T-cell (primary cell): ENCODE data around the gene ZNF571. TPM values are rescaled to one million over a fixed set of nuclear protein-coding genes. Genes with fewer than 3 reads are reported as not detected.

Source experiments
- ATAC-seq, 4 experiments: fragments of 200-7000 bp in 3 of 4; fragments of 150-1000 bp in 1 of 4; cut with Tn5 transposase; replicated peaks in 1 of 4; 1 replicate in 3 of 4; 2 replicates in 1 of 4; pipeline ENCODE4 v1.10.0; 2021; ENCODE audit warnings: moderate library complexity in 3 of 4, mild to moderate bottlenecking in 2 of 4, moderate number of reproducible peaks in 1 of 4
- CTCF ChIA-PET, 2 donors: fragments of 300-600 bp; sonication (Branson Sonifier 250); formaldehyde crosslinking; loops; one replicate each; lab custom pipeline; 2022; ENCODE audit warnings: antibody characterized with exemption in 2 of 2; lab: Charles Lee
- POLR2A ChIA-PET, 2 donors: fragments of 300-600 bp; sonication (Branson Sonifier 250); formaldehyde crosslinking; loops; one replicate each; lab custom pipeline; 2022; ENCODE audit warnings: antibody characterized with exemption in 2 of 2; lab: Charles Lee
- DNase-seq, 35 experiments: peaks; one replicate each; pipeline versions ENCODE4 v3.0.0 to v3.0.0-alpha.2; 2013 to 2023
- H3K27ac ChIP-seq: one replicate; pipeline ENCODE4 v1.5.1; 2013; ENCODE audit warnings: low read length
- H3K27me3 ChIP-seq, 2 experiments: replicated peaks in 1 of 2; 1 replicate in 1 of 2; 2 replicates in 1 of 2; pipeline versions ENCODE4 v1.6.1 to v1.7.0; 2013; ENCODE audit warnings: low read length in 1 of 2, mixed read lengths in 1 of 2; ENCODE audit not compliant: control insufficient read depth in 2 of 2, insufficient read depth in 2 of 2; ENCODE audit errors: extremely low read depth in 1 of 2
- H3K36me3 ChIP-seq, 2 donors: 1 replicate in 1 of 2; 2 replicates in 1 of 2; pipeline versions ENCODE4 v1.6.1 to v1.7.0; 2013; ENCODE audit warnings: low read length in 1 of 2; ENCODE audit not compliant: control insufficient read depth in 2 of 2, insufficient read depth in 1 of 2; ENCODE audit errors: extremely low read depth in 1 of 2
- H3K4me1 ChIP-seq, 2 experiments: 1 replicate in 1 of 2; 2 replicates in 1 of 2; pipeline versions ENCODE4 v1.6.1 to v1.7.0; 2013; ENCODE audit warnings: low read length in 2 of 2, mixed read lengths in 1 of 2; ENCODE audit not compliant: insufficient read depth in 2 of 2, control insufficient read depth in 1 of 2; ENCODE audit errors: extremely low read depth in 1 of 2
- H3K4me3 ChIP-seq, 2 donors: 1 replicate in 1 of 2; 2 replicates in 1 of 2; pipeline versions ENCODE4 v1.5.1 to v1.7.0; 2013; ENCODE audit warnings: mild to moderate bottlenecking in 2 of 2, low read length in 1 of 2, moderate library complexity in 1 of 2; ENCODE audit not compliant: control insufficient read depth in 1 of 2; ENCODE audit errors: extremely low read depth in 1 of 2
- H3K9me3 ChIP-seq: 2 replicates; pipeline ENCODE4 v1.7.0; 2013
- H3K27ac Mint-ChIP-seq, 2 donors: one replicate each; pipeline ENCODE4 v1.8.0; 2020 to 2021; ENCODE audit warnings: mild to moderate bottlenecking in 2 of 2, mixed read lengths in 2 of 2
- H3K27me3 Mint-ChIP-seq, 2 donors: one replicate each; pipeline ENCODE4 v1.8.0; 2021 to 2022; ENCODE audit warnings: mixed read lengths in 2 of 2
- H3K36me3 Mint-ChIP-seq: one replicate; pipeline ENCODE4 v1.8.0; 2021; ENCODE audit warnings: mixed read lengths
- H3K4me1 Mint-ChIP-seq, 3 donors: one replicate each; pipeline ENCODE4 v1.8.0; 2020 to 2022; ENCODE audit warnings: mixed read lengths in 3 of 3, mild to moderate bottlenecking in 1 of 3
- H3K4me3 Mint-ChIP-seq, 3 donors: one replicate each; pipeline ENCODE4 v1.8.0; 2020 to 2022; ENCODE audit warnings: mild to moderate bottlenecking in 3 of 3, mixed read lengths in 3 of 3, moderate library complexity in 3 of 3
- H3K9me3 Mint-ChIP-seq, 3 donors: one replicate each; pipeline ENCODE4 v1.8.0; 2020 to 2022; ENCODE audit warnings: mixed read lengths in 3 of 3
- WGBS: methylation state at CpG from one replicate; pipeline ENCODE4 v1.1.5; 2013; ENCODE audit warnings: missing lambda C conversion rate; ENCODE audit not compliant: insufficient coverage; 5-methylcytosine and 5-hydroxymethylcytosine counted together
- total RNA-seq, 35 experiments: library from RNA in 6 of 35; stranded (reverse) in 6 of 35; fragments of 120-200 nt in 1 of 35; gene quantifications; one replicate each; pipeline versions ENCODE4 v1.2.1 to v1.2.4 and lab custom pipeline; 2013 to 2026

Gene ZNF571
- total RNA-seq, 5 donors from 2014 or later (not counting 1 experiment from before 2014, with no cell fraction given), result 6.4 to 16.4 (median 10.1) TPM

- ATAC-seq, result no peak
- H3K9me3 ChIP-seq, result peaks cover 2% of the 10 kb centered on the region
- H3K27me3 ChIP-seq, result no peaks in the 10 kb centered on the region
- CTCF ChIA-PET, result no interaction called here
- H3K4me1 ChIP-seq, result no peaks in the 10 kb centered on the region
- DNase-seq, result no peak
- no peak overlapping the region for H3K4me3 Mint-ChIP-seq
- H3K36me3 ChIP-seq, result peaks cover 0 to 3% of the 10 kb centered on the region in 2 donors
- H3K9me3 Mint-ChIP-seq, result peaks cover 8 to 49% (median 36%) of the 10 kb centered on the region in 3 donors
- 90% methylated on average over 2 of the region's 2 CpGs for WGBS
- H3K4me3 ChIP-seq, result no peak overlapping the region
- H3K27me3 Mint-ChIP-seq, result no peaks in the 10 kb centered on the region
- H3K27ac Mint-ChIP-seq, result no peak overlapping the region
- H3K27ac ChIP-seq, result no peak overlapping the region
- H3K36me3 Mint-ChIP-seq, result peaks cover 69% of the 10 kb centered on the region
- H3K4me1 Mint-ChIP-seq, result no peaks in the 10 kb centered on the region
- POLR2A ChIA-PET, result no interaction called here
Measured at GRCh38 chr19:37519890-37520289, 74.7 kb downstream of the ZNF571 start.

Other genes with a start within 250 kb of the ZNF571 start
- gene ZNF527, start 223.7 kb downstream of the ZNF571 start, total RNA-seq, result 10 to 100 TPM in 1 of 5 donors, 1 to 10 TPM in 4; 8.1 to 10.3 (median 8.7) TPM
- 10 to 100 TPM in 2 of 5 donors, 1 to 10 TPM in 3; 5.6 to 10.8 (median 9.4) TPM for gene ZNF569, start 127.3 kb downstream of the ZNF571 start, total RNA-seq
- gene ZNF570, start 125.4 kb downstream of the ZNF571 start, total RNA-seq, result 10 to 100 TPM in 4 of 5 donors, 1 to 10 TPM in 1; 8.6 to 14.6 (median 12.5) TPM
- 10 to 100 TPM in 2 of 5 donors, 1 to 10 TPM in 3; 3.1 to 11.1 (median 8.6) TPM for gene ZNF793, start 87.9 kb downstream of the ZNF571 start, total RNA-seq
- gene ZNF540, start 84 bp upstream of the ZNF571 start, total RNA-seq, result 10 to 100 TPM; 11.7 to 14.7 (median 13.8) TPM
- gene ZFP30, start 60.7 kb upstream of the ZNF571 start, total RNA-seq, result 10 to 100 TPM in 4 of 5 donors, 1 to 10 TPM in 1; 7.7 to 17.4 (median 15.0) TPM
- gene ZNF607, start 125.0 kb upstream of the ZNF571 start, total RNA-seq, result 10 to 100 TPM in 2 of 5 donors, 1 to 10 TPM in 3; 5.3 to 14.7 (median 8.6) TPM
- 10 to 100 TPM; 18.6 to 24.8 (median 23.8) TPM for gene ZNF573, start 184.8 kb upstream of the ZNF571 start, total RNA-seq